NOMO-1 treated with dmso at 0.1 percent for 144 hours (cell line): ENCODE results near the gene FLNB.
A peak's percentile ranks its signal among the peaks of the same experiment; 100 is the strongest.

Source experiments
- DNase-seq: peaks from one replicate; lab custom pipeline; 2025; ENCODE audit not compliant: unreplicated experiment; lab: John Stamatoyannopoulos, UW

Gene FLNB, protein sequence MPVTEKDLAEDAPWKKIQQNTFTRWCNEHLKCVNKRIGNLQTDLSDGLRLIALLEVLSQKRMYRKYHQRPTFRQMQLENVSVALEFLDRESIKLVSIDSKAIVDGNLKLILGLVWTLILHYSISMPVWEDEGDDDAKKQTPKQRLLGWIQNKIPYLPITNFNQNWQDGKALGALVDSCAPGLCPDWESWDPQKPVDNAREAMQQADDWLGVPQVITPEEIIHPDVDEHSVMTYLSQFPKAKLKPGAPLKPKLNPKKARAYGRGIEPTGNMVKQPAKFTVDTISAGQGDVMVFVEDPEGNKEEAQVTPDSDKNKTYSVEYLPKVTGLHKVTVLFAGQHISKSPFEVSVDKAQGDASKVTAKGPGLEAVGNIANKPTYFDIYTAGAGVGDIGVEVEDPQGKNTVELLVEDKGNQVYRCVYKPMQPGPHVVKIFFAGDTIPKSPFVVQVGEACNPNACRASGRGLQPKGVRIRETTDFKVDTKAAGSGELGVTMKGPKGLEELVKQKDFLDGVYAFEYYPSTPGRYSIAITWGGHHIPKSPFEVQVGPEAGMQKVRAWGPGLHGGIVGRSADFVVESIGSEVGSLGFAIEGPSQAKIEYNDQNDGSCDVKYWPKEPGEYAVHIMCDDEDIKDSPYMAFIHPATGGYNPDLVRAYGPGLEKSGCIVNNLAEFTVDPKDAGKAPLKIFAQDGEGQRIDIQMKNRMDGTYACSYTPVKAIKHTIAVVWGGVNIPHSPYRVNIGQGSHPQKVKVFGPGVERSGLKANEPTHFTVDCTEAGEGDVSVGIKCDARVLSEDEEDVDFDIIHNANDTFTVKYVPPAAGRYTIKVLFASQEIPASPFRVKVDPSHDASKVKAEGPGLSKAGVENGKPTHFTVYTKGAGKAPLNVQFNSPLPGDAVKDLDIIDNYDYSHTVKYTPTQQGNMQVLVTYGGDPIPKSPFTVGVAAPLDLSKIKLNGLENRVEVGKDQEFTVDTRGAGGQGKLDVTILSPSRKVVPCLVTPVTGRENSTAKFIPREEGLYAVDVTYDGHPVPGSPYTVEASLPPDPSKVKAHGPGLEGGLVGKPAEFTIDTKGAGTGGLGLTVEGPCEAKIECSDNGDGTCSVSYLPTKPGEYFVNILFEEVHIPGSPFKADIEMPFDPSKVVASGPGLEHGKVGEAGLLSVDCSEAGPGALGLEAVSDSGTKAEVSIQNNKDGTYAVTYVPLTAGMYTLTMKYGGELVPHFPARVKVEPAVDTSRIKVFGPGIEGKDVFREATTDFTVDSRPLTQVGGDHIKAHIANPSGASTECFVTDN (N-terminal part only)

DNA sequence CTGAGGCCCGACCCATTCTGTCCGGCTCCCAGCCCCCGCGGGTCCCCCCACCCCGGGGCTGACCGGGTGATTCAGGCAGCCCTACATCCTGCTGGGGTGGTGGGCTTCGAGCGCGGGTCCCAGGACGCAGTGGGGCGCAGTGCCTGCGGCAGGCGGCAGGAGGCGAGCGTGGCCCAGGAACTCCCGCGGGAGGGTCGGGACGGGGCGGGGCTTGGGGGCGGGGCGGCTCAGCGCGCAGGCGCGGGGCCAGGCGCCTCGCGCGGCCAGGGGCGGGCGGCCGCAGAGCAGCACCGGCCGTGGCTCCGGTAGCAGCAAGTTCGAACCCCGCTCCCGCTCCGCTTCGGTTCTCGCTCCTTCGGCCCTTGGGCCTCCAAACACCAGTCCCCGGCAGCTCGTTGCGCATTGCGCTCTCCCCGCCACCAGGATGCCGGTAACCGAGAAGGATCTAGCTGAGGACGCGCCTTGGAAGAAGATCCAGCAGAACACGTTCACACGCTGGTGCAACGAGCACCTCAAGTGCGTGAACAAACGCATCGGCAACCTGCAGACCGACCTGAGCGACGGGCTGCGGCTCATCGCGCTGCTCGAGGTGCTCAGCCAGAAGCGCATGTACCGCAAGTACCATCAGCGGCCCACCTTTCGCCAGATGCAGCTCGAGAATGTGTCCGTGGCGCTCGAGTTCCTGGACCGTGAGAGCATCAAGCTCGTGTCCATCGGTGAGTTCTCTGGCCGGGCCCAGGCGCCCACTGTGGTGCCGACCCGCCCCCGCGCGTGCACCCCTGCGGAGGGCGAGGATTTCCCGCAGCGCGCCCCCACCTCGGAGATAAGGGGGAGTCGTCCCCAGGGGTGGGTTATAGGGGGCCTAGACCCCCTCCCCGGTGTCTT, at the start of gene FLNB:
Gene FLNB, plus strand, starts transcription at position 282 of the 885 bp plus-strand sequence. Its CDS starts 143 bp downstream, at position 425.
- peak; percentile 61 for DNase-seq

GRCh38 chr3:57958642-57959422, 49.4 kb upstream of the FLNB start:
- peak; percentile 8 for DNase-seq

GRCh38 chr3:57959423-57960173, 48.6 kb upstream of the FLNB start:
- no peak for DNase-seq

DNA sequence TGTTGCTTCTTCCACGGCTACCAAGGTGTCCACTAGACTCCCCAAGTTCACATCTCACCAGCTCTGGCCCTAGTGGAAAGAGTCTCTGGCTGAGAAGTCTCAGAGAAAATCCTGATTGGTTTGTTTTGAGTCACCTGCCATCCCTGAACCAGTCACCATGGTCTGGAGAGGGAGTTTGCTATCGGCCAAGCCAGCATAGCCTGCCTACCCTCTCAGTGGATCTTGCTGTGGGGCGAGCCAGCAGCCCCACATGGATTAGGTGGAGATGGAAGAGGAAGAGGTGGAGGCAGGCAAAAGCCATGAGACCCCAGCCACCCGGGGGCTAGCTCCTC, 48.1 kb upstream of the FLNB start:
- no peak for DNase-seq

DNA sequence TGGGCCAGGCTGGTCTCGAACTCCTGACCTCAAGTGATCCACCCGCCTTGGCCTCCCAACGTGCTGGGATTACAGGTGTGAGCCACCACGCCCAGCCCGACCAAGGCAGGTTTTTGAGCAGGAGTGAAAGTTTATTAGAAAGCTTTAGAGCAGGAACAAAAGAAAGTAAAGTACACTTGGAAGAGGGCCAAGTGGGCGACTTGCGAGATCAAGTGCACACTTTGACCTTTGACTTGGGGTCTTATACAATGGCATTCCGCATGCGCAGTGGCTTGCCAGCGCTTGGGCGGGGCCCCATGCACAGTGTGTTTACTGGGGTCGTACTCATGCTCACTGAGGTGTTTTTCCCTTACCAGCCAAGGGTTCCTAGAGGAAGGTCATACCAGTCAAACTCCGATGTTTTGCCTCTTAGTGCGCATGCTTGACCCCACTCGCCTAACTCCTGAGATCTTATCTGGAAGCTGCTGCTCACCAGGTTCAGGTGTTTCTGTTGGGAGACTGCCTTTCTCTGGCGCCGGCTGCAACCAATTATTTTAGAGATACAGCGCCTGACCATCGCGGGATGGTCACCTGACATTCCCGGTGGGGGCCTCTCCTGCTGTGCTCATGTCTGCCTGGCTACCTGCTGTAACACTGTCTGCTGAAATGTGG, 46.9 kb upstream of the FLNB start:
- no peak for DNase-seq

- peak; percentile 39 for DNase-seq
Observed at GRCh38 chr3:57961828-57962447, 46.3 kb upstream of the FLNB start.

- DNase-seq: no peak
Observed at GRCh38 chr3:57962448-57962834, 45.8 kb upstream of the FLNB start.

GRCh38 chr3:57963811-57964346, 44.3 kb upstream of the FLNB start:
- no peak for DNase-seq

DNA sequence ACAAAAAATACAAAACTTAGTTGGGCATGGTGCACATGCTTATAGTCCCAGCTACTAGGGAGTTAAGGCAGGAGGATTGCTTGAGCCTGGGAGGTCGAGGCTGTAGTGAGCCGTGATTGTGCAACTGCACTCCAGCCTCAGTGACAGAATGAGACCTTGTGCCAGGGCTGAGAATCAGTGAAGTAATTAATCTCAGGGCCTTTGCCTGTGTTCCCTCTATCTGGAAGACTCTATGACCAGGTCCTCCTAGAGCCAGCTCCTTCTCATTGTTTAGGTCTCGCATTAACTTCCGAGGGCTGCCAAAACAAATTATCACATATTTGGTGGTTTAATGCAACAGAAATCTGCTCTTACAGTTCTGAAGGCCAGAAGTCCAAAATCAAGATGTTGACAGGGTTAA, 41.4 kb upstream of the FLNB start:
- DNase-seq: no peak

GRCh38 chr3:57967590-57967989, 40.6 kb upstream of the FLNB start:
- no peak for DNase-seq

- no peak for DNase-seq
Observed at GRCh38 chr3:57968501-57968900, 39.7 kb upstream of the FLNB start.

GRCh38 chr3:57971975-57972374, 36.2 kb upstream of the FLNB start:
- no peak for DNase-seq

GRCh38 chr3:57972531-57973111, 35.6 kb upstream of the FLNB start:
- no peak for DNase-seq

- DNase-seq: no peak
Observed at GRCh38 chr3:57973715-57974477, 34.3 kb upstream of the FLNB start.

GRCh38 chr3:57974796-57975388, 33.3 kb upstream of the FLNB start:
- DNase-seq: no peak

- no peak for DNase-seq
Observed at GRCh38 chr3:57977818-57978235, 30.4 kb upstream of the FLNB start.
